Ramos (cell line): ENCODE measurements around the gene ARHGAP15.

ENCODE experiments used
- in situ Hi-C: fragments of 300-500 bp; cut with MboI; formaldehyde crosslinking; loops from one replicate; pipeline ENCODE4 v1.14.3; 2022; ENCODE audit warnings: low sequenced_read_pairs; ENCODE audit not compliant: unreplicated experiment

The ARHGAP15 gene

DNA sequence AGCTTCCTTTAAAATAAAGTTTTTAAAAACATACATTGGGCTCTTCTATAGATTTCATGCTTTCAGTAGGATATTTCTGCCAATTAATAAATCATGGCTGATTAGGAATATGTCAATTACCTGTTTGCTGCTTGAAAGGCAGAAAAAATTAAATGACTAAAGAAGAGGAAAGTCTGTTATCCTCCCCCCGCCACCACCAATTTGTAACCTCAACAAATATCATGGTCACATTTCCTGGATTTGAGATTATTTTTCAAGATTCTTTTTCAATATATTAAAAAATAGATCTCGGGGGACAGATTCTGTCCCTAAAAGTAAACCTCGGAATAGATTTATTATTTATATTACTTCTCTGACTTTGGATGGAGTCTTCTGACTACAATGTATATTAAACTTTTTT lies 125.9 kb downstream of the ARHGAP15 start:
- in situ Hi-C loops: no loop called here

DNA sequence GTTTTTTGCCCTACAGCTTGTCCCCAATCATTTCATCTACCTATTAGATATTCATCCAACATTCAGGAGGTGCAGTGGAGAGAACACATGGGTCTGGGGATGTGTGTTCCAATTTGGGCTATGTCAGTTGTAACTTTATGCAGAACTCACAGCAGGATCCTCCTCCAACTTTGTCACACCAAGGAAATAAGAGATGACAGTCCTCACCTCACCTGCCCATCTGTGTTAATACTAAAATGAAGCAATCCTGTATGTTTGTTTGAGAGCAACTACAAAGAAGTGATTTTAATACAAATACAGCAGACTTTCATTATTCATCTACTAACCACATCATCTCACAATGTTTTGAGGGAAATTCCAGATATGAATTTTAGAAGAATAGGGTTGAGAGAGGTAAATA lies 126.7 kb downstream of the ARHGAP15 start:
- in situ Hi-C loops: no loop called here

GRCh38 chr2:143258126-143258892 lies 129.1 kb downstream of the ARHGAP15 start:
- in situ Hi-C loops: no loop called here

DNA sequence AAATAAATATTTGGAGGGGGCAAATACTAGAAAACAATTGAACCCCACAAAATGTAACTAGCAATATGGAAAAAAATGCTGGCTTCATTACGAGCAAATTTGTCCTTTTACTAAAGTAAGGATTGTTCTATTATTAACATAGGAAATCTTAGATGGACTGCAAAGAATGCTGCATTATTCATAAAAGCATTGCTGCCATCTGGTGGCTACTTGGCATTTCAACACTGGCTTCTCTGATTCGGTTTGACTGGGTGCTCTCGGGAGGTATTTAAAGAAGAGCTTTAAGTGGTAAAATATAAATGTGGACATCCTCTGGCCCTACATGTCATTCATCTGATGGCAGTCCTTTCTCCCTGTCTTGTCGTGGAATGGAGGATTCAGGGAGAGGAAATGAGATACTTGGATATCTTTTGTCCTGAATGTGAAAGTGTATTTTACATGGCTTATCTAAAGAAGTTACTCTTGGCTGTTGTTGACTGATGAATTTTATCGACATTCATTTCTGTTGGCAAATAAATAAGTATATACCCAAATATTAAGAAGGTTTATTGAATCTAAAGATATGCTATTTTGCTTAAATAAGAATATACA lies 130.2 kb downstream of the ARHGAP15 start:
- in situ Hi-C loops: no loop called here

DNA sequence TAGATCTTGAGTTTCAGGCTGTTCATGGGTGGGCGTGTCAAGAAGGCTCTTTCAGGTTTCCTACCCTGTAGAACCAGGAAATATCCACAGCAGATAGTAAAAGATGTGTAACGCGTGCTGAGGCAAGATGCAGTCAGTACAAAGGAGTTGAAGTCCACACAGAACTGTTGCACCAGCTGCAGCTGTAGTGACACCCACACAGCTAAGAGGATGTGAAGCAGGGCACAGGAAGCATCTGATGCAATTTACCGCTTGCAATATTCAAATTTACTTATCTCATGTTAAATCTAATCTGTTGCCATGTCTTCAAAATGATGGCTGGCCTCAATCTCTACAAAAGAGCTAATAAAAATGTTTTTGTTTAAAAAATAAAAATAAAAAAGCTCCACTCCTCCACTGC lies 132.8 kb downstream of the ARHGAP15 start:
- in situ Hi-C loops: no loop called here

DNA sequence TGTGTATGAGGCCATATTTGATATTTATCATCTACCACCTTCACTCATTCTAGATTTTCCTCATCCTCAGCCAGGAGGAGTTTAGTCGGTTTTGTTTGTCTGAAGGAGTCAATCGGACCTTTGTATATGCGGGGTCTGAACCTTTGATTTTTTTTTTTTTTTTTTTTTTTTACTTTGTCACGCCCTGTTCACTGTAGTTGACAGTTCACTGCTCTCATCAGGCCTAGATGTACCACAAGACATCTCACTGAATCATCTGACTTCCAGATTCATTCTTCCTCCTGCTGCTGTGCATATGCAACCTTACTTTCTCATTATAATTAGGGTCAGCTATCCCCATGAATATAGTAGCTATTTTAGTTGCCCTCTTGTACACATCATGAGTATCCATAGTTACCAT lies 133.2 kb downstream of the ARHGAP15 start:
- in situ Hi-C loops: no loop called here

DNA sequence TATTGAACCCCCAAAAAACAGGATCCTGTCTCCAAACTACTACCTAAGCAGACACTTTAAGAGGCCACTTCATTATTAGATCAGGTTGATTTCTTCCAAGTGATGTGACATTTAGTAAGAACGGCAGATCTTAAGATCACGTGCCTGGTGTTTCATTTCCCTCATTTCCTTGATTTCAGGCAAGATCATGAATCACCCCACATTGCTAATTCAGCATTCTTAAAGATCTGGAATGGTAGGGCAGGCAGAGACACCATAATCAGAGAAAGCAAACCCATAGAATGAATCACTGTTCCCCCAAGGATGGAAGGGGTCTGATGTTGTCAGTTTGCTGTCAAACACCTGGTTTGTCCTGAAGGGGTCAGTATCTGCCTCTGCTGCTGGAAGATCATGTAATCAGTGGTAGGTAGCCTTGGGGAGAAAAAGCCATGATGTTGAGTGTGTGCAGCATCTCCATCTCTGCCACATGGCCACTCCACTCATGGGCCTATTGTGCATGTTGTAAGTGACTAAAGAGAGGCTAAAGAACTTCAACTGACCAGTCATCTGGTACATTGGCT lies 133.9 kb downstream of the ARHGAP15 start:
- in situ Hi-C loops: no loop called here

GRCh38 chr2:143264851-143265250 lies 135.6 kb downstream of the ARHGAP15 start:
- in situ Hi-C loops: no loop called here

- in situ Hi-C loops: no loop called here
Observed at GRCh38 chr2:143279672-143280071, 150.5 kb downstream of the ARHGAP15 start.

GRCh38 chr2:143280097-143280757 lies 151.0 kb downstream of the ARHGAP15 start:
- in situ Hi-C loops: no loop called here

- in situ Hi-C loops: no loop called here
Observed at GRCh38 chr2:143282684-143283083, 153.5 kb downstream of the ARHGAP15 start.

DNA sequence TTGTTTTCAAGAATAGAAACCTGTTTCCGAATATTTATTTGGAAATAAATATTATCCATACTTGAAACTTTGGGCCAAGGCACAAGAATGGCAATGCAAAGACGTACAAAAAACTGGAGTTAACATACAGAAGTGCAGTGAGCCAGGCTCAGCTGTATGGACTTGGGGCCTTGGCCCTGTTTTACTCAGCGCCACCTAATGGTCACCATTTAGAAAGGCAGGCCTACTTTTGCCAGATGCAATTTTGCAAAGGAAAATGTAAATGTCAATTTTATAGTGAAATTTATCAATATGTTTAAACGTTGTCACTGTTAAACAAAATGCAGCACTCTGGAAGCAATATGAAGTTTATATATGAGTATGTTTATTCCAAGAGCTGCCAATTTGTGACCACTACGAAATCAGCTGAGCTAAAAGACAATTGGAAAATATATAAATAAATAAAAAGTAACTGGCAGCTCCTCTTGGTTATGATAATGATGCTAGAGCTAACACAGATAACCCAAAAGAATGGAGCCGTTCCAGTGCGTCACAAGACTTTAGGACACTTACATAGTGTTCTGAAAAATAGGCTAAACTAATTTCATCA lies 155.0 kb downstream of the ARHGAP15 start:
- in situ Hi-C loops: no loop called here

DNA sequence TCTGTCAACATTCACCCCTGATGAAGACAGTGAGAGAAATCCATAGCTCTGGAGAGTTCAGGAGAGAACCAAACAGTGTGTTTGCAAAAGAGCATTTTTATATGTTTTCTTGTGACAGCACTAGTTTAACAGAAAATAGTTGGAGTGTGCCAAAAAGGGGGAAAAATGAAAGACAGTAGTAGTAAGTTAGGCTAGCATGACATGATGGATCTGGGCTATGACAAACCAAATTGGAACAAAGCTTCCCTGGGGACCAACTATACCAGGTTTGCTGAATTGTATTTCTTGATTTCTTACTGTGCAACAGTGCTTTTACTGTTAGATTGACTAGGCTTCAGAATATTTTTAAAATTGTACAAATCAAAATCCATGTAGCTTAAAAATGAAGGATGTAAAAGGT lies 159.8 kb downstream of the ARHGAP15 start:
- in situ Hi-C loops: no loop called here

DNA sequence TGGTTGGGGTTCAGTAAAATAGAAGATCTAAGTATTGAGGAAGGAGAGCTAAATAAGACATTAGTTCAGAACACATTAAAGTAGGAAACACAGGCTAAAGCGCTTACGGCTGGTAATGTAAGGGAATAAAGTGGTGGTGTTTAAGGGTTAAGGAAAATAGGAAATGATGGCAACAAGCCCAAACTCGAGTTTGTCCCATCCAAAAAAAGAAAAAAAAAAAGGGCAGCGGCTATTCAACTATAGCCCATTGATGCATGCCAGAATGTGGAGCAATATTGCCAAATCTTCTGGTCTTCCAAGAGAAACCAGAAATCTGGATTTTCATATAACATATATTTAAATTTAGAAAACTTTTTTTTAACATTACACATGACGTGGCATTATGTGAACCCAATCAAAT lies 161.0 kb downstream of the ARHGAP15 start:
- in situ Hi-C loops: no loop called here

DNA sequence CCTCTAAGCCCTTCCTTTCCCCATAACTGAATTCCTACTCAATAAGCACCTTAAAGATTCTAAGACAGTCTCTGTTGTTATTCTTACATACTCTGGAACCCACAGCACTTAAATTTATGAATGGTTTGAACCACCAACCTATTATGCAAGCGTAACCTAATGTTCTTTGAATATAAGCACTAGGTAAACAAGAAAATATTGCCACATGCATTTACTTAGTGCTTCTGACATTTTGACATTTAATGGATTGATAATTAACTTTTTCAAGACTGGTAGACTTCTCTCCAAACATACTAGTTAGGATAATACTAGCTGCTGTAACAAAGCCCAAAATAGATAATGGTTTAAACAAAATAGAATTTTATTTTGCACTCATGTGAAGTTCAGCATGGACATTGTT lies 164.8 kb downstream of the ARHGAP15 start:
- in situ Hi-C loops: no loop called here

- in situ Hi-C loops: no loop called here
Observed at GRCh38 chr2:143296089-143296488, 166.9 kb downstream of the ARHGAP15 start.

DNA sequence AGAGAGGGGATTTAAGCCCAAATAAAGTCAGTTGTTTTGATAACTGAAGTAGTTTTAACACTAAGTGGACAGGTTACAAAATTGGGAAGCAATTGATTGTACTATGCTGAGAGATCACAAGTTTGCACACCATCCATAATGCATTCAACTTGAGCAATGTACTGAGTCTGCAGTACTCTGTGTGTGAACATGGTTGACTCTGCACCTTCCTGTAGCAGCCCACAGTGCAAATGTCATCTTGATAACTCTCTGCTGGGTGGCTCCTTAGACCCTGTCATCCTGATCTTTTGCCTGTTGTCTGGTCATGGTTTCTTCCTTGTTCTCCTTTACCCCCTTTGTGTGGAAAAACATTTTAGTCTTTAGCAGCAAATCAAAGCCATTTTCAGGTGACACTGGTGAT lies 168.0 kb downstream of the ARHGAP15 start:
- in situ Hi-C loops: no loop called here

- in situ Hi-C loops: no loop called here
Observed at GRCh38 chr2:143300536-143300935, 171.3 kb downstream of the ARHGAP15 start.

- in situ Hi-C loops: no loop called here
Observed at GRCh38 chr2:143311426-143311825, 182.2 kb downstream of the ARHGAP15 start.

GRCh38 chr2:143312441-143312840 lies 183.2 kb downstream of the ARHGAP15 start:
- in situ Hi-C loops: no loop called here

- in situ Hi-C loops: no loop called here
Observed at GRCh38 chr2:143313861-143314260, 184.6 kb downstream of the ARHGAP15 start.
